T-helper 9 cell (primary cell): ENCODE measurements around the gene MCRS1.

Source experiments
- DNase-seq: peaks from one replicate; pipeline ENCODE4 v3.0.0-alpha.2; 2020

Gene MCRS1

GRCh38 chr12:49554266-49554665 lies 13.7 kb downstream of the MCRS1 start:
- DNase-seq: no peak

- DNase-seq: no peak
Measured at GRCh38 chr12:49553512-49554088, 14.3 kb downstream of the MCRS1 start.

- DNase-seq: no peak
Measured at GRCh38 chr12:49552899-49553298, 15.0 kb downstream of the MCRS1 start.

GRCh38 chr12:49552425-49552824 lies 15.5 kb downstream of the MCRS1 start:
- DNase-seq: no peak

GRCh38 chr12:49552014-49552413 lies 15.9 kb downstream of the MCRS1 start:
- DNase-seq: no peak

- DNase-seq: no peak
Measured at GRCh38 chr12:49550693-49551252, 17.2 kb downstream of the MCRS1 start.

GRCh38 chr12:49549735-49550692 lies 17.9 kb downstream of the MCRS1 start:
- no peak for DNase-seq

- no peak for DNase-seq
Measured at GRCh38 chr12:49548822-49549648, 18.9 kb downstream of the MCRS1 start.

GRCh38 chr12:49548481-49548821 lies 19.5 kb downstream of the MCRS1 start:
- DNase-seq: no peak

GRCh38 chr12:49547090-49547690 lies 20.8 kb downstream of the MCRS1 start:
- no peak for DNase-seq

GRCh38 chr12:49546481-49546880 lies 21.5 kb downstream of the MCRS1 start:
- DNase-seq: no peak

GRCh38 chr12:49545815-49546214 lies 22.1 kb downstream of the MCRS1 start:
- no peak for DNase-seq

- DNase-seq: no peak
Measured at GRCh38 chr12:49543914-49544815, 23.8 kb downstream of the MCRS1 start.

- no peak for DNase-seq
Measured at GRCh38 chr12:49543221-49543913, 24.6 kb downstream of the MCRS1 start.

- DNase-seq: no peak
Measured at GRCh38 chr12:49542592-49543160, 25.3 kb downstream of the MCRS1 start.

GRCh38 chr12:49541911-49542505 lies 25.9 kb downstream of the MCRS1 start:
- DNase-seq: no peak

GRCh38 chr12:49541140-49541861 lies 26.6 kb downstream of the MCRS1 start:
- no peak for DNase-seq

- DNase-seq: no peak
Measured at GRCh38 chr12:49540229-49541139, 27.5 kb downstream of the MCRS1 start.
